ENCODE results near the gene GGNBP2.

The GGNBP2 gene

GRCh38 chr17:36628576-36628975 lies 83.9 kb downstream of the GGNBP2 start:
- DNase-seq (ENCODE audit: low read depth in 2 of 3, low spot score in 1 of 3) = no peak

GRCh38 chr17:36629252-36629847 lies 84.6 kb downstream of the GGNBP2 start:
- DNase-seq (ENCODE audit: low read depth in 2 of 3, low spot score in 1 of 3) = peak; percentile 57 to 87 (median 71)

GRCh38 chr17:36629970-36630502 lies 85.3 kb downstream of the GGNBP2 start:
- no peak for DNase-seq (ENCODE audit: low read depth in 2 of 3, low spot score in 1 of 3)

GRCh38 chr17:36631022-36631421 lies 86.3 kb downstream of the GGNBP2 start:
- DNase-seq (ENCODE audit: low read depth in 2 of 3, low spot score in 1 of 3) = no peak

- no peak for DNase-seq (ENCODE audit: low read depth in 2 of 3, low spot score in 1 of 3)
These were observed 88.4 kb downstream of the GGNBP2 start for GRCh38 chr17:36632916-36633771.
